Osteoblast (primary cell): ENCODE results near the gene FUT2. TPM values are rescaled to one million over a fixed set of nuclear protein-coding genes. Genes with fewer than 3 reads are reported as not detected.

Experiments used
- DNase-seq: peaks from one replicate; pipeline ENCODE4 v3.0.0; 2011; ENCODE audit warnings: low spot score, mixed read lengths; ENCODE audit not compliant: insufficient read length; ENCODE audit errors: missing footprints
- H2AFZ ChIP-seq: 2 replicates; pipeline ENCODE4 v1.6.0; 2011; ENCODE audit warnings: mild to moderate bottlenecking, low read length
- H3K27ac ChIP-seq: 2 replicates; pipeline ENCODE4 v1.5.1; 2011; ENCODE audit warnings: mild to moderate bottlenecking, low read depth, low read length, moderate library complexity
- H3K27me3 ChIP-seq: 2 replicates; pipeline ENCODE4 v1.6.0; 2012; ENCODE audit warnings: mild to moderate bottlenecking, control low read depth, inconsistent platforms, low read length, moderate library complexity; ENCODE audit not compliant: insufficient read depth
- H3K36me3 ChIP-seq: 2 replicates; pipeline ENCODE4 v1.5.1; 2011; ENCODE audit warnings: mild to moderate bottlenecking, low read length, control low read depth, moderate library complexity; ENCODE audit not compliant: insufficient read depth
- H3K4me1 ChIP-seq: 2 replicates; pipeline ENCODE4 v1.5.1; 2011; ENCODE audit warnings: mild to moderate bottlenecking, low read length, control low read depth, moderate library complexity; ENCODE audit not compliant: insufficient read depth
- H3K4me2 ChIP-seq: 2 replicates; pipeline ENCODE4 v1.6.0; 2011; ENCODE audit warnings: mild to moderate bottlenecking, low read length; ENCODE audit not compliant: insufficient read depth
- H3K4me3 ChIP-seq: fragments of 200-600 bp; sonication (generic); 3 replicates; pipeline ENCODE4 v1.5.1; 2012; ENCODE audit warnings: mild to moderate bottlenecking, low read length, inconsistent platforms; ENCODE audit not compliant: insufficient read depth
- H3K79me2 ChIP-seq: 2 replicates; pipeline ENCODE4 v1.6.0; 2012; ENCODE audit warnings: mild to moderate bottlenecking, low read length, control low read depth, inconsistent platforms; ENCODE audit not compliant: insufficient read depth
- H3K9me3 ChIP-seq: 2 replicates; pipeline ENCODE4 v1.5.1; 2011; ENCODE audit warnings: low read depth, low read length, control low read depth
- H4K20me1 ChIP-seq: 2 replicates; pipeline ENCODE4 v1.6.0; 2012; ENCODE audit warnings: mild to moderate bottlenecking, low read length, control low read depth; ENCODE audit not compliant: insufficient read depth
- total RNA-seq: library from RNA; depleted of rRNA; stranded (reverse); fragments of >200 nt; gene quantifications from 2 replicates; pipeline ENCODE4 v1.2.3, GENCODE V29; 2012
- TF ChIP-seq, protein P1 (sequence below): IDR thresholded peaks from 2 replicates; pipeline ENCODE4 v1.5.1; 2011; ENCODE audit warnings: mild to moderate bottlenecking, low read depth, low read length, moderate library complexity; ENCODE audit errors: extremely low read depth

The FUT2 gene
- total RNA-seq, 1 donor: not detected

DNA sequence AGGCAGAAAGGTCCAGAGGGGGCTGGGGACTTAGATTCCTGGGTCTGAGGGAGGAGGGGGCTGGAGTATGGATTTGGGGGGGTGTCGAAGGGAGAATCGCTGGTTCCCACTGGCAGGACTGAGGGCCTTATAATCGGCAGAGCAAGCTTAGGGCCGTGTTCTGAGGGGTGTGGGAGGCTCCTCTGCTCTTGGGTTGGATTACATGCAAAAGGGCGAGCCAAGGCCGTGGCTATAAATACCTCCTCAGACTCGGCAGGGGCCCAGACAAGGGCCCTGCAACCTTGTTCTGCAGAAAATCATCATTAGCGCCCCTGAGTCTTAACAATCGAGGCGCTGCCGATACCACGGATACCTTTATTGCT lies 24.5 kb downstream of the FUT2 start:
- Histone ChIP-seq H3K4me2 (peak overlapping the region; percentile 79), H4K20me1 (no peaks in the 10 kb centered on the region), H3K9me3 (no peaks in the 10 kb centered on the region), H3K79me2 (peaks cover 2% of the 10 kb centered on the region), H3K27ac (no peak overlapping the region), H3K27me3 (no peaks in the 10 kb centered on the region), H3K4me1 (peaks cover 31% of the 10 kb centered on the region), H3K4me3 (peak overlapping the region; percentile 75), H3K36me3 (peaks cover 4% of the 10 kb centered on the region), H2AFZ (peak overlapping the region; percentile 93)
- TF ChIP-seq, protein P1, sequence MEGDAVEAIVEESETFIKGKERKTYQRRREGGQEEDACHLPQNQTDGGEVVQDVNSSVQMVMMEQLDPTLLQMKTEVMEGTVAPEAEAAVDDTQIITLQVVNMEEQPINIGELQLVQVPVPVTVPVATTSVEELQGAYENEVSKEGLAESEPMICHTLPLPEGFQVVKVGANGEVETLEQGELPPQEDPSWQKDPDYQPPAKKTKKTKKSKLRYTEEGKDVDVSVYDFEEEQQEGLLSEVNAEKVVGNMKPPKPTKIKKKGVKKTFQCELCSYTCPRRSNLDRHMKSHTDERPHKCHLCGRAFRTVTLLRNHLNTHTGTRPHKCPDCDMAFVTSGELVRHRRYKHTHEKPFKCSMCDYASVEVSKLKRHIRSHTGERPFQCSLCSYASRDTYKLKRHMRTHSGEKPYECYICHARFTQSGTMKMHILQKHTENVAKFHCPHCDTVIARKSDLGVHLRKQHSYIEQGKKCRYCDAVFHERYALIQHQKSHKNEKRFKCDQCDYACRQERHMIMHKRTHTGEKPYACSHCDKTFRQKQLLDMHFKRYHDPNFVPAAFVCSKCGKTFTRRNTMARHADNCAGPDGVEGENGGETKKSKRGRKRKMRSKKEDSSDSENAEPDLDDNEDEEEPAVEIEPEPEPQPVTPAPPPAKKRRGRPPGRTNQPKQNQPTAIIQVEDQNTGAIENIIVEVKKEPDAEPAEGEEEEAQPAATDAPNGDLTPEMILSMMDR: no peak
- DNase-seq: no peak

DNA sequence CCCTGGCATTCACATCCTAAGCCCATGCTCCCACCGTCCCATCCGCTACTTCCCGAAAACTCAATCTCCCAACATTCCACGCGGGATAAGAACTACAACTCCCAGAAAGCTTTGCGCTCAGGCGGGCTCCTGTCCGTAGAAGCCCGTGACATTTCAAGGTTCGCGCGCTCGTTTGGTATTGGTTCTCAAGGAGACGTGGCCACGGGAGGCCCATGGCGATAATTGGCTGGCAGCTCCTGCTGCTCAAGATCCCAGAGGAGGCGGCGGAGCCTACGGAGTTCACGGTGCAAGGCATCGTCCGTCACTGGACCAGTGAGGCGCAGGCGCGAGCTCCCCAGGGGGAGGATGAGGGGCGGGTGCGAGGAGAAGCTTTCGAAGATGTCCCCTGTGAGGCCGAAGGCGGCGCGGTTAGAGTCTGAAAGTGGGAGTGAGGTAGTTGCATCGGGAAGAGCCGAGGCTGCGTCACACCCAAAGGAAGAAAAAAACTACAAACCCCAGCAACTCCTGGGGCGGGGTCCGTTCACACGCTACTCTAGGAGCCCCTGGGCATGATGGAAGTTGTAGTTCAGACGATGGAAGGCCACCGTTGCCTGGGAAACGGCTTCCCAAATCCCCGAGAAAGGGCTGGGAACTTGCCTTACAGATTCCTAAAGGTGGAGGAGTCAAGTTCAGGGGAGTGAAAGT lies 25.0 kb downstream of the FUT2 start:
- H3K79me2 ChIP-seq: no peaks in the 10 kb centered on the region
- H3K9me3 ChIP-seq: no peaks in the 10 kb centered on the region
- peak overlapping the region; percentile 89 for H3K27ac ChIP-seq
- H3K4me2 ChIP-seq: peak overlapping the region; percentile 79
- TF ChIP-seq, protein P1: no peak
- peak; percentile 100 for DNase-seq
- H2AFZ ChIP-seq: peak overlapping the region; percentile 93
- H3K27me3 ChIP-seq: no peaks in the 10 kb centered on the region
- peak overlapping the region; percentile 75 for H3K4me3 ChIP-seq
- no peaks in the 10 kb centered on the region for H4K20me1 ChIP-seq
- peaks cover 4% of the 10 kb centered on the region for H3K36me3 ChIP-seq
- peaks cover 29% of the 10 kb centered on the region for H3K4me1 ChIP-seq

DNA sequence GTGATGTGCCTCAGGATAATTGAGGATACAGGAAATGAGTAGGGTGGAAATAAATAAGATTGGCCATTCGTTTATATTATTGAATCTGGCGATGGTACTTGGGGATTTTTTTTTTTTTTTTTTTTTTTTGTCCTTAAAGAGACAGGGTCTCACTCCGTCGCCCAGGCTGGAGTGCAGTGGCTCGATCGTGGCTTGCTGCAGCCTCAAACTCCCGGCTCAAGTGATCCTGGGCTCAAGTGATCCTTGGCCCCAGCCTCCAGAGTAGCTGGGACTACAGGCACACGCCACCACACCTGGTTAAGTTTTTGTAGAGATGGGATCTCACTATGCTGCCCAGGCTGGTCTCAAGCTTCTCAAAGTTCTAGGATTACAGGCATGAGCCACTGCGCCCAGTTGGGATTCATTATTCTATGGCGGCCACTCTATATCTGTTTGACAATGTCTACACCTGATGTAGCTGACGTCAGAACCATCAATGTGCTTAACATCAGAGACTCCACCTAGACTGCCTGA lies 26.5 kb downstream of the FUT2 start:
- DNase-seq: peak; percentile 31
- Histone ChIP-seq H2AFZ (no peak overlapping the region), H3K4me2 (no peak overlapping the region), H4K20me1 (no peaks in the 10 kb centered on the region), H3K4me3 (no peak overlapping the region), H3K27ac (no peak overlapping the region), H3K27me3 (no peaks in the 10 kb centered on the region), H3K4me1 (peaks cover 22% of the 10 kb centered on the region), H3K79me2 (no peaks in the 10 kb centered on the region), H3K9me3 (no peaks in the 10 kb centered on the region), H3K36me3 (peaks cover 4% of the 10 kb centered on the region)
- TF ChIP-seq, protein P1: no peak
